Upper lobe of left lung (tissue), 6 donors: ENCODE results near the gene SLN. TPM values are rescaled to one million over a fixed set of nuclear protein-coding genes. Genes with fewer than 3 reads are reported as not detected.

ENCODE experiments used
- ATAC-seq, 2 donors: fragments of 200-7000 bp; cut with Tn5 transposase; one replicate each; pipeline ENCODE4 v1.9.1; 2022; ENCODE audit warnings: mild to moderate bottlenecking in 2 of 2, moderate library complexity in 2 of 2; ENCODE audit not compliant: low FRiP score in 2 of 2
- DNase-seq, 2 donors: peaks; one replicate each; pipeline ENCODE4 v3.0.0-alpha.2; 2019 to 2020
- H3K27ac ChIP-seq, 4 donors: fragments of 200-600 bp; sonication (generic); one replicate each; pipeline ENCODE4 v1.5.1; 2016 to 2019
- H3K27me3 ChIP-seq, 4 donors: fragments of 200-600 bp; sonication (generic); one replicate each; pipeline ENCODE4 v1.5.1; 2017 to 2019
- H3K36me3 ChIP-seq, 4 donors: fragments of 200-600 bp; sonication (generic); one replicate each; pipeline ENCODE4 v1.5.1; 2016 to 2019
- H3K4me1 ChIP-seq, 4 donors: fragments of 200-600 bp; sonication (generic); one replicate each; pipeline ENCODE4 v1.5.1; 2018 to 2019
- H3K4me3 ChIP-seq, 4 donors: fragments of 200-600 bp; sonication (generic); one replicate each; pipeline ENCODE4 v1.5.1; 2017 to 2019; ENCODE audit warnings: mild to moderate bottlenecking in 2 of 4, moderate library complexity in 1 of 4
- H3K9me3 ChIP-seq, 4 donors: fragments of 200-600 bp; sonication (generic); one replicate each; pipeline ENCODE4 v1.5.1; 2018 to 2019
- EP300 ChIP-seq, 4 donors: sonication (generic); formaldehyde crosslinking; IDR thresholded peaks; one replicate each; pipeline ENCODE4 v1.5.1; 2017; ENCODE audit warnings: antibody characterized with exemption in 4 of 4, control low read depth in 2 of 4
- POLR2A ChIP-seq, 4 donors: fragments of 450-650 bp; IDR thresholded peaks; one replicate each; pipeline ENCODE4 v1.5.1; 2016 to 2017; ENCODE audit warnings: antibody characterized with exemption in 4 of 4, mild to moderate bottlenecking in 2 of 4
- POLR2AphosphoS5 ChIP-seq, 2 donors: sonication (generic); formaldehyde crosslinking; IDR thresholded peaks; one replicate each; pipeline ENCODE4 v1.5.1; 2017; ENCODE audit warnings: antibody characterized with exemption in 2 of 2
- WGBS, 2 donors: methylation state at CpG; one replicate each; pipeline ENCODE4 v1.1.5; 2017 to 2018; 5-methylcytosine and 5-hydroxymethylcytosine counted together
- total RNA-seq, 6 donors: library from RNA; depleted of rRNA in 4 of 6; stranded (reverse); fragments of >200 nt in 4 of 6; gene quantifications; one replicate each; pipeline versions ENCODE4 v1.1.0 to v1.2.1, GENCODE V29; 2016 to 2021
- TF ChIP-seq, protein P1 (sequence below), 6 experiments: fragments of 450-650 bp in 4 of 6; fragments of 200-600 bp in 2 of 6; sonication (generic) in 2 of 6; IDR thresholded peaks; one replicate each; pipeline ENCODE4 v1.5.1; 2016 to 2019; ENCODE audit warnings: antibody characterized with exemption in 6 of 6
- donor health status: DM: no; HTN: no; CAD: no; lungs with moderate emphysema.
- donor health status: DM: no; HTN: yes; CAD: no; lungs with severe emphysema.

SLN gene
- total RNA-seq, 6 donors from 2014 or later, result 0.97 to 1.6 TPM; not detected in 4

DNA sequence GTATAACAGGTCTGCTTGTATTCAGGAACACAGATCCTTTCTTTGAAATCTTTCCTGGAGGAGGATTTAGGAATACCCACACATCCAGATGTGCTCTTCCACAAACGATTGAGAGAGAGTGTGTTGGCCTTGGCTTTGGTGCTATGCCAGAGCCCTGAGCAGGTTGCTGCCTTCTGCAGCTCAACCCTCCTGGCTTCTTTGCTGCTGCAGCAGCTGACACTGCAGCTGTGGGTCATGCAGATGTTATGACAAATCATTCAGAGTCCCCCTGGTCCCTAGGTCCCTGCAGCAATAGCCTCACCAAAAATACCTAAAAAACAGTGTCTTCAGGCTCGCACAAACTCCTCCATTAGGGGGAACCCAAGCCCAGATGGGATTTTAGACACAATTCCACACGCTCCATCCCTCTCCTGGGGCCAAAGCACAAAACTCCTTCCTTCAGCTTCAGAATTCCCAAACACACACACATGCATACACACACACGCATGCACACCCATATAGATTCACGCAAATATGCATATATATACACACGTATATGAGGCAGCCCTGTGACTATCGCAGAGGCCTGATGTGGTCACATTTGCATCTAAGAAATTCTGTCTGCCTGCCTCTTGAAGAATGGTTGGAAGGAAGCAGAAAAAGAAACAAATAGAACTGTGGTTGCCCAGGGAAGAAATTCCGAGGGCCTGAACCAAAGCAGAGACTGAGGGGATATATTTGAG, 35.4 kb downstream of the SLN start:
- DNase-seq (no peak), ATAC-seq (no peak)
- Histone ChIP-seq H3K9me3 (no peaks in the 10 kb centered on the region), H3K36me3 (no peaks in the 10 kb centered on the region), H3K27ac (no peak overlapping the region), H3K4me1 (no peaks in the 10 kb centered on the region), H3K27me3 (no peaks in the 10 kb centered on the region), H3K4me3 (no peak overlapping the region)
- TF ChIP-seq EP300 (IDR thresholded peaks at IDR 0.05) (no peak), POLR2A (IDR thresholded peaks at IDR 0.05) (no peak), POLR2AphosphoS5 (IDR thresholded peaks at IDR 0.05) (no peak)
- TF ChIP-seq, protein P1, sequence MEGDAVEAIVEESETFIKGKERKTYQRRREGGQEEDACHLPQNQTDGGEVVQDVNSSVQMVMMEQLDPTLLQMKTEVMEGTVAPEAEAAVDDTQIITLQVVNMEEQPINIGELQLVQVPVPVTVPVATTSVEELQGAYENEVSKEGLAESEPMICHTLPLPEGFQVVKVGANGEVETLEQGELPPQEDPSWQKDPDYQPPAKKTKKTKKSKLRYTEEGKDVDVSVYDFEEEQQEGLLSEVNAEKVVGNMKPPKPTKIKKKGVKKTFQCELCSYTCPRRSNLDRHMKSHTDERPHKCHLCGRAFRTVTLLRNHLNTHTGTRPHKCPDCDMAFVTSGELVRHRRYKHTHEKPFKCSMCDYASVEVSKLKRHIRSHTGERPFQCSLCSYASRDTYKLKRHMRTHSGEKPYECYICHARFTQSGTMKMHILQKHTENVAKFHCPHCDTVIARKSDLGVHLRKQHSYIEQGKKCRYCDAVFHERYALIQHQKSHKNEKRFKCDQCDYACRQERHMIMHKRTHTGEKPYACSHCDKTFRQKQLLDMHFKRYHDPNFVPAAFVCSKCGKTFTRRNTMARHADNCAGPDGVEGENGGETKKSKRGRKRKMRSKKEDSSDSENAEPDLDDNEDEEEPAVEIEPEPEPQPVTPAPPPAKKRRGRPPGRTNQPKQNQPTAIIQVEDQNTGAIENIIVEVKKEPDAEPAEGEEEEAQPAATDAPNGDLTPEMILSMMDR (IDR thresholded peaks at IDR 0.05), result no peak
- 91 to 94% methylated on average over 7 to 8 of the region's 8 CpGs for WGBS, 2 donors

DNA sequence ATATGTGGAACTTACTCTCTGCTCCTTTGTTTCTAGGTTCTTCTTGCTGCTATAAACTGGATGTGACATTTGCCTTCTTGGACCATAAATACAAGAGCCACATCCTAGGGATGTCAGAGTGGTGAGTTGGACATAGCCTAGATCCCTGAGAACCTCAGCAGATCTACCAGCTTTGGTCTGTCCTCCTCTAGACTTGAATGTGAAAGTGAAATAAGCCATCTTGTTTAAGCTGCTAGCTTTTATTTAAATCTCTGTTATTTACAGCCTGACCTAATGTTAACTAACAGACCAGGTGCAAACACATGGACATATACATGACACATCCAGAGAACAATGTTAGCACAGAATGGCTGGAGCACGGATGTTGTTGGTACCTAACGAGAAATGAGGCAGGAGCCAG, 36.0 kb downstream of the SLN start:
- Histone ChIP-seq H3K9me3 (no peaks in the 10 kb centered on the region), H3K4me3 (no peak overlapping the region), H3K4me1 (no peaks in the 10 kb centered on the region), H3K27me3 (no peaks in the 10 kb centered on the region), H3K27ac (no peak overlapping the region), H3K36me3 (no peaks in the 10 kb centered on the region)
- WGBS, 2 donors, result 91 to 96% methylated on average over 2 of the region's 2 CpGs
- no peak for DNase-seq
- no peak for ATAC-seq
- TF ChIP-seq, protein P1 (IDR thresholded peaks at IDR 0.05), result no peak
- TF ChIP-seq POLR2A (IDR thresholded peaks at IDR 0.05) (no peak), EP300 (IDR thresholded peaks at IDR 0.05) (no peak)

DNA sequence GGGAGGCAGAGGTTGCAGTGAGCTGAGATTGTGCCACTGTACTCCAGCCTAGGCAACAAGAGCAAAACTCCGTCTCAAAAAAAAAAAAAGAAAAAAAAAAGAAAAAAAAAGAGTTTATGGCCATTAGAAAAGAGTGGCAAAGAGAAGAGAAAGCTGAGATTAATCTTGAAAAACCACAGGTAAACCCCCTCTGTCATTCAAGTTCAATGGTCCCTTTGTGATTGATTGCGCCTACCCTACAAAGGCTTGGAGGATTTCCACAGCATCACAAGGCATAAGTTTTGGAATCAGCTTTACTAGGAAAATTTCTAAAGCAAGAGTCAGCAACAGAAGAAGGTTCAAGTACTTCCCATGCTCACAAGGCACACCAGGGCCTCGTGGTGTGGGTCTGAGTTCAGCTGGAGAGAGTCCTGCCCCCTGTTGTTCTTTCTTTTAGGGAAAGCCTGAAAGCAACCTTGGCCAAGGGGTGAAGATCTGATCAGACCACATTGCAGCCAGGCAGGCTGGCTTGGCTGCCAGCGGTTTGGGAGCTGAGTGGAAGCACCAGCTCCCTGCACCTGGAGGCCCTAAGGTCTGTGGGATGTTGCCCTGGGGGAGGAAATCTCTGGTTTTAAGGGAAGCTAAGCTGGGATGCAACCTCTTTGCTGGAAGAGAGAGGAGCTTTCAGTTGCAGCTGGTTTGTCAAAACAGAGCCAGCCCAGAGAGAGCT, 41.8 kb downstream of the SLN start:
- TF ChIP-seq POLR2A (IDR thresholded peaks at IDR 0.05) (no peak), POLR2AphosphoS5 (IDR thresholded peaks at IDR 0.05) (no peak), EP300 (IDR thresholded peaks at IDR 0.05) (no peak)
- TF ChIP-seq, protein P1 (IDR thresholded peaks at IDR 0.05), result no peak
- DNase-seq, result peak in 1 of 2 donors; percentile 12
- no peak for ATAC-seq
- Histone ChIP-seq H3K4me3 (no peak overlapping the region), H3K4me1 (no peaks in the 10 kb centered on the region), H3K27ac (no peak overlapping the region), H3K27me3 (no peaks in the 10 kb centered on the region), H3K9me3 (no peaks in the 10 kb centered on the region), H3K36me3 (no peaks in the 10 kb centered on the region)
- WGBS, 2 donors, result 73 to 83% methylated on average over 4 of the region's 4 CpGs

DNA sequence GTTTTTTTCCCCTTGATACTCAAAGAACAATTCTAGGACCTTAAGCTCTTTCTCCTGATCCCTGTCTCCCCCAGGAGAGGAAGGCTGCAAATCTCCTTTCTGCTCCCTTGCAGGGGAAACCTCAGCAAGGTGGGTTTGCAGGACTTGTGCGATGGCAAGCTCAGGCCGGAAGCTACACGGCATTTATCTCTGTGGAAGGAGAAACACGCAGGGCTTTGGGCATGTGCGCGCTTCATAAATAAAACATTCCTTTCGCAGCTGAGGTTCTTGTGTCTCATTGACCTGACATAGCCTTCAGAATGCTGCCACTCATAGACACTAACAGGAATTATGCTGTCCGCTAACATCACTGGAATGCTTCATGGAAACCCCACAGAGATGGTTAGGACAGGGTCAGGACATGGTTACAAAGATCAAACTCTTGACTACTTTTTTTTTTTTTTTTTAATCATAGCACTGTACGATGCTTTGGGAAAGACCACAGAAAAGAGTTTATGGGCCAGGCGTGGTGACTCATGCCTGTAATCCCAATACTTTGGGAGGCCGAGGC, 42.6 kb downstream of the SLN start:
- H3K36me3 ChIP-seq, result no peaks in the 10 kb centered on the region
- no peak overlapping the region for H3K4me3 ChIP-seq
- ATAC-seq (no peak), DNase-seq (no peak)
- no peaks in the 10 kb centered on the region for H3K4me1 ChIP-seq
- H3K27ac ChIP-seq, result no peak overlapping the region
- no peaks in the 10 kb centered on the region for H3K27me3 ChIP-seq
- H3K9me3 ChIP-seq, result no peaks in the 10 kb centered on the region
- TF ChIP-seq EP300 (IDR thresholded peaks at IDR 0.05) (no peak), POLR2AphosphoS5 (IDR thresholded peaks at IDR 0.05) (no peak), POLR2A (IDR thresholded peaks at IDR 0.05) (no peak)
- TF ChIP-seq, protein P1 (IDR thresholded peaks at IDR 0.05), result no peak
- WGBS, 2 donors, result 85 to 92% methylated on average over 11 of the region's 11 CpGs
